HepG2 (cell line): ENCODE measurements around the gene CYP2A7. TPM values are rescaled to one million over a fixed set of nuclear protein-coding genes. Genes with fewer than 3 reads are reported as not detected.

Source experiments
- DMAP1 ChIP-seq: IDR thresholded peaks from 2 replicates; pipeline ENCODE4 v1.6.1; 2016
- FIP1L1 ChIP-seq: fragments of 200-400 bp; formaldehyde crosslinking; IDR thresholded peaks from 2 replicates; pipeline ENCODE4 v1.6.1; 2018; ENCODE audit warnings: low read depth, mild to moderate bottlenecking, low read length, moderate library complexity, borderline replicate concordance; ENCODE audit not compliant: insufficient read depth
- FOXP4 ChIP-seq: sonication (generic); formaldehyde crosslinking; IDR thresholded peaks from 2 replicates; pipeline ENCODE4 v1.4.0; 2020; ENCODE audit warnings: missing genetic modification reagents
- GPBP1L1 ChIP-seq: sonication (generic); formaldehyde crosslinking; IDR thresholded peaks from 2 replicates; pipeline ENCODE4 v1.5.0; 2020; ENCODE audit warnings: mild to moderate bottlenecking, missing genetic modification reagents
- GRHL1 ChIP-seq: sonication (generic); formaldehyde crosslinking; conservative IDR thresholded peaks from 2 replicates; pipeline ENCODE4 v1.8.0; 2022; ENCODE audit warnings: missing genetic modification reagents
- KAT7 ChIP-seq: IDR thresholded peaks from 2 replicates; pipeline ENCODE4 v1.6.1; 2018; ENCODE audit warnings: borderline replicate concordance, missing compliant biosample characterization
- MIER2 ChIP-seq: IDR thresholded peaks from 2 replicates; pipeline ENCODE4 v1.6.1; 2016; ENCODE audit warnings: missing biosample characterization, missing genetic modification reagents
- NFKBIZ ChIP-seq: IDR thresholded peaks from 2 replicates; pipeline ENCODE4 v1.6.1; 2018; ENCODE audit warnings: missing genetic modification reagents, missing compliant biosample characterization
- NKX3-1 ChIP-seq: sonication (generic); formaldehyde crosslinking; IDR thresholded peaks from 2 replicates; pipeline ENCODE4 v1.5.0; 2020; ENCODE audit warnings: missing genetic modification reagents
- REL ChIP-seq: sonication (generic); formaldehyde crosslinking; conservative IDR thresholded peaks from 2 replicates; pipeline ENCODE4 v1.8.0; 2022; ENCODE audit warnings: mild to moderate bottlenecking, missing genetic modification reagents, moderate library complexity
- SMAD3 ChIP-seq: sonication (generic); formaldehyde crosslinking; IDR thresholded peaks from 2 replicates; pipeline ENCODE4 v1.4.0; 2020; ENCODE audit warnings: missing genetic modification reagents
- STAG1 ChIP-seq: sonication (generic); formaldehyde crosslinking; IDR thresholded peaks from 2 replicates; pipeline ENCODE4 v1.4.0; 2020; ENCODE audit warnings: missing genetic modification reagents
- TAF1 ChIP-seq: sonication (generic); formaldehyde crosslinking; IDR thresholded peaks from 2 replicates; pipeline ENCODE4 v1.4.0; 2020; ENCODE audit warnings: missing genetic modification reagents
- TARDBP ChIP-seq: sonication (generic); formaldehyde crosslinking; IDR thresholded peaks from 2 replicates; pipeline ENCODE4 v1.8.0; 2022; ENCODE audit warnings: mild to moderate bottlenecking, missing genetic modification reagents
- TEAD3 ChIP-seq: optimal IDR thresholded peaks from 2 replicates; pipeline ENCODE3; 2016; ENCODE audit warnings: borderline replicate concordance
- YEATS2 ChIP-seq: sonication (generic); formaldehyde crosslinking; IDR thresholded peaks from 2 replicates; pipeline ENCODE4 v1.4.0; 2020; ENCODE audit warnings: missing genetic modification reagents, borderline replicate concordance
- ZNF644 ChIP-seq: IDR thresholded peaks from 2 replicates; pipeline ENCODE4 v1.6.1; 2016; ENCODE audit warnings: low read depth
- ZNF709 ChIP-seq: sonication (generic); formaldehyde crosslinking; IDR thresholded peaks from 2 replicates; pipeline ENCODE4 v1.5.0; 2020; ENCODE audit warnings: mild to moderate bottlenecking, missing genetic modification reagents
- ZNF883 ChIP-seq: sonication (generic); formaldehyde crosslinking; IDR thresholded peaks from 2 replicates; pipeline ENCODE4 v1.5.1; 2020; ENCODE audit warnings: mild to moderate bottlenecking, missing genetic modification reagents; ENCODE audit errors: not compliant biosample characterization
- ZSCAN25 ChIP-seq: sonication (generic); formaldehyde crosslinking; IDR thresholded peaks from 2 replicates; pipeline ENCODE4 v1.8.0; 2022; ENCODE audit warnings: mild to moderate bottlenecking, missing genetic modification reagents
- ZSCAN9 ChIP-seq: IDR thresholded peaks from 2 replicates; pipeline ENCODE4 v1.6.1; 2016; ENCODE audit warnings: borderline replicate concordance
- polyA plus RNA-seq, 8 experiments: library from polyadenylated mRNA; depleted of rRNA in 3 of 8; stranded (reverse) in 7 of 8; unstranded in 1 of 8; fragments of >200 nt; fragmentation: Illumina TruSeq in 4 of 8; extraction: Trizol in 4 of 8; gene quantifications; 2 replicates each; pipeline versions ENCODE4 v1.2.1 to v1.2.3, GENCODE V29; 2011 to 2016; ENCODE audit warnings: low read depth in 4 of 8, missing spikeins in 1 of 8, mixed read lengths in 1 of 8; ENCODE audit not compliant: insufficient read depth in 1 of 8
- total RNA-seq, 5 experiments: library from RNA; depleted of rRNA; stranded (reverse); fragments of >200 nt; fragmentation: Illumina TruSeq; extraction: Trizol; gene quantifications; 2 replicates each; pipeline ENCODE4 v1.2.3, GENCODE V29; 2016; ENCODE audit warnings: low read depth in 1 of 5
- TF ChIP-seq, protein P1 (sequence below): IDR thresholded peaks from 2 replicates; pipeline ENCODE4 v1.6.1; 2016; ENCODE audit warnings: mild to moderate bottlenecking
- TF ChIP-seq, protein P2 (sequence below): sonication (generic); formaldehyde crosslinking; IDR thresholded peaks from 2 replicates; pipeline ENCODE4 v1.5.0; 2020; ENCODE audit warnings: missing genetic modification reagents

CYP2A7 gene
- total and polyA plus RNA-seq, 2 of the 13 experiments (the other 11 are each of a cell fraction or from before 2014, with no cell fraction given) = not detected

- TF ChIP-seq, protein P1, sequence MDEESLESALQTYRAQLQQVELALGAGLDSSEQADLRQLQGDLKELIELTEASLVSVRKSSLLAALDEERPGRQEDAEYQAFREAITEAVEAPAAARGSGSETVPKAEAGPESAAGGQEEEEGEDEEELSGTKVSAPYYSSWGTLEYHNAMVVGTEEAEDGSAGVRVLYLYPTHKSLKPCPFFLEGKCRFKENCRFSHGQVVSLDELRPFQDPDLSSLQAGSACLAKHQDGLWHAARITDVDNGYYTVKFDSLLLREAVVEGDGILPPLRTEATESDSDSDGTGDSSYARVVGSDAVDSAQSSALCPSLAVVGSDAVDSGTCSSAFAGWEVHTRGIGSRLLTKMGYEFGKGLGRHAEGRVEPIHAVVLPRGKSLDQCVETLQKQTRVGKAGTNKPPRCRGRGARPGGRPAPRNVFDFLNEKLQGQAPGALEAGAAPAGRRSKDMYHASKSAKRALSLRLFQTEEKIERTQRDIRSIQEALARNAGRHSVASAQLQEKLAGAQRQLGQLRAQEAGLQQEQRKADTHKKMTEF (CRISPR knock-in tag) = peak; percentile 89
- TF ChIP-seq TAF1 (CRISPR knock-in tag) (no peak), FOXP4 (CRISPR knock-in tag) (peak; percentile 83), FIP1L1 (no peak), ZSCAN25 (CRISPR knock-in tag) (peak; percentile 57; the same call in 1 of the 2 replicates), REL (no peak), NFKBIZ (CRISPR knock-in tag) (peak; percentile 82; the same call in 1 of the 2 replicates), ZNF709 (CRISPR knock-in tag) (no peak), GPBP1L1 (CRISPR knock-in tag) (no peak), NKX3-1 (CRISPR knock-in tag) (peak; percentile 61; the same call in 1 of the 2 replicates), STAG1 (no peak), SMAD3 (peak; percentile 88; the same call in 1 of the 2 replicates), GRHL1 (CRISPR knock-in tag) (no peak), TEAD3 (CRISPR knock-in tag) (peak; percentile 60), KAT7 (CRISPR knock-in tag) (0 out of 2 replicates have a peak, but pooled peaks have one; percentile 35), MIER2 (CRISPR knock-in tag) (no peak), YEATS2 (CRISPR knock-in tag) (peak; percentile 51; the same call in 1 of the 2 replicates), ZSCAN9 (CRISPR knock-in tag) (peak; percentile 55; the same call in 1 of the 2 replicates), DMAP1 (CRISPR knock-in tag) (peak; percentile 81), ZNF883 (no peak), ZNF644 (CRISPR knock-in tag) (peak; percentile 38; the same call in 1 of the 2 replicates), TARDBP (0 out of 2 replicates have a peak, but pooled peaks have one; percentile 45)
- TF ChIP-seq, protein P2, sequence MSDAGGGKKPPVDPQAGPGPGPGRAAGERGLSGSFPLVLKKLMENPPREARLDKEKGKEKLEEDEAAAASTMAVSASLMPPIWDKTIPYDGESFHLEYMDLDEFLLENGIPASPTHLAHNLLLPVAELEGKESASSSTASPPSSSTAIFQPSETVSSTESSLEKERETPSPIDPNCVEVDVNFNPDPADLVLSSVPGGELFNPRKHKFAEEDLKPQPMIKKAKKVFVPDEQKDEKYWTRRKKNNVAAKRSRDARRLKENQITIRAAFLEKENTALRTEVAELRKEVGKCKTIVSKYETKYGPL (CRISPR knock-in tag) = peak; percentile 93
Measured at GRCh38 chr19:40831502-40832430, 50.3 kb downstream of the CYP2A7 start (continued).
